DND-41 (cell line): ENCODE data around the gene SUSD5.

Source experiments
- EZH2 ChIP-seq: IDR thresholded peaks from 3 replicates; pipeline ENCODE4 v1.6.1; 2012; ENCODE audit warnings: borderline replicate concordance, low read depth, mild to moderate bottlenecking, moderate library complexity, low read length, inconsistent platforms; ENCODE audit not compliant: severe bottlenecking
- TF ChIP-seq, protein P1 (sequence below): IDR thresholded peaks from 2 replicates; pipeline ENCODE4 v1.5.1; 2012; ENCODE audit warnings: borderline replicate concordance, low read length, moderate library complexity, mild to moderate bottlenecking; ENCODE audit not compliant: poor library complexity, severe bottlenecking; ENCODE audit errors: extremely low read depth

GRCh38 chr3:33212406-33212805 lies 6.2 kb downstream of the SUSD5 start:
- TF ChIP-seq, protein P1, sequence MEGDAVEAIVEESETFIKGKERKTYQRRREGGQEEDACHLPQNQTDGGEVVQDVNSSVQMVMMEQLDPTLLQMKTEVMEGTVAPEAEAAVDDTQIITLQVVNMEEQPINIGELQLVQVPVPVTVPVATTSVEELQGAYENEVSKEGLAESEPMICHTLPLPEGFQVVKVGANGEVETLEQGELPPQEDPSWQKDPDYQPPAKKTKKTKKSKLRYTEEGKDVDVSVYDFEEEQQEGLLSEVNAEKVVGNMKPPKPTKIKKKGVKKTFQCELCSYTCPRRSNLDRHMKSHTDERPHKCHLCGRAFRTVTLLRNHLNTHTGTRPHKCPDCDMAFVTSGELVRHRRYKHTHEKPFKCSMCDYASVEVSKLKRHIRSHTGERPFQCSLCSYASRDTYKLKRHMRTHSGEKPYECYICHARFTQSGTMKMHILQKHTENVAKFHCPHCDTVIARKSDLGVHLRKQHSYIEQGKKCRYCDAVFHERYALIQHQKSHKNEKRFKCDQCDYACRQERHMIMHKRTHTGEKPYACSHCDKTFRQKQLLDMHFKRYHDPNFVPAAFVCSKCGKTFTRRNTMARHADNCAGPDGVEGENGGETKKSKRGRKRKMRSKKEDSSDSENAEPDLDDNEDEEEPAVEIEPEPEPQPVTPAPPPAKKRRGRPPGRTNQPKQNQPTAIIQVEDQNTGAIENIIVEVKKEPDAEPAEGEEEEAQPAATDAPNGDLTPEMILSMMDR: no peak
- TF ChIP-seq EZH2: no peak
